Transverse colon (tissue), 4 donors: Measurements from ENCODE around the gene SPCS1. TPM values are rescaled to one million over a fixed set of nuclear protein-coding genes. Genes with fewer than 3 reads are reported as not detected.
A peak's percentile ranks its signal among the peaks of the same experiment; 100 is the strongest.

Source experiments
- DNase-seq: peaks from one replicate; pipeline ENCODE4 v3.0.0-alpha.2; 2019
- H3K27ac ChIP-seq, 4 donors: fragments of 200-600 bp; sonication (generic); 2 replicates each; pipeline ENCODE4 v1.5.1; 2016 to 2018; ENCODE audit warnings: inconsistent platforms in 4 of 4
- H3K27me3 ChIP-seq: fragments of 200-600 bp; sonication (generic); 2 replicates; pipeline ENCODE4 v1.5.1; 2017; ENCODE audit warnings: inconsistent platforms
- H3K36me3 ChIP-seq, 4 donors: fragments of 200-600 bp; sonication (generic); 2 replicates each; pipeline ENCODE4 v1.5.1; 2017 to 2019; ENCODE audit warnings: inconsistent platforms in 4 of 4
- H3K4me1 ChIP-seq, 4 donors: fragments of 200-600 bp; sonication (generic); 2 replicates each; pipeline ENCODE4 v1.5.1; 2017 to 2020; ENCODE audit warnings: inconsistent platforms in 4 of 4
- H3K4me3 ChIP-seq, 4 donors: fragments of 200-600 bp; sonication (generic); 1 replicate in 1 of 4; 2 replicates in 3 of 4; pipeline versions ENCODE4 v1.5.1 to v1.6.1; 2017 to 2019; ENCODE audit warnings: inconsistent platforms in 4 of 4
- H3K9me3 ChIP-seq, 2 donors: fragments of 200-600 bp; sonication (generic); 2 replicates each; pipeline ENCODE4 v1.5.1; 2017 to 2019; ENCODE audit warnings: inconsistent platforms in 2 of 2
- CTCF ChIP-seq, 5 experiments: fragments of 200-600 bp in 3 of 5; fragments of 450-650 bp in 2 of 5; sonication (generic) in 3 of 5; IDR thresholded peaks; 1 replicate in 2 of 5; 2 replicates in 3 of 5; pipeline ENCODE4 v1.5.1; 2016 to 2017; ENCODE audit warnings: antibody characterized with exemption in 5 of 5, inconsistent platforms in 3 of 5, mild to moderate bottlenecking in 2 of 5, moderate library complexity in 1 of 5
- EP300 ChIP-seq: sonication (generic); formaldehyde crosslinking; IDR thresholded peaks from one replicate; pipeline ENCODE4 v1.6.1; 2017; ENCODE audit warnings: antibody characterized with exemption, low read depth
- POLR2A ChIP-seq: fragments of 450-650 bp; IDR thresholded peaks from one replicate; pipeline ENCODE4 v1.6.1; 2016; ENCODE audit warnings: antibody characterized with exemption, mild to moderate bottlenecking, moderate library complexity
- POLR2AphosphoS5 ChIP-seq, 3 donors: sonication (generic); formaldehyde crosslinking; IDR thresholded peaks; one replicate each; pipeline ENCODE4 v1.6.1; 2016; ENCODE audit warnings: antibody characterized with exemption in 3 of 3
- WGBS, 2 donors: methylation state at CpG; one replicate each; pipeline ENCODE4 v1.1.5; 2018; ENCODE audit warnings: low coverage in 1 of 2; 5-methylcytosine and 5-hydroxymethylcytosine counted together
- in situ Hi-C, 4 donors: fragments of 200-750 bp; cut with MboI; loops; one replicate each; pipeline versions ENCODE4 v1.15.0 to v1.15.1; 2017; ENCODE audit warnings: low sequenced_read_pairs in 3 of 4, low pct_ligation_motif_present in 1 of 4, low pct_unique_long_range_greater_than_20kb in 1 of 4
- intact Hi-C: fragments of 100-400 bp; cut with DNase I; formaldehyde crosslinking; loops from one replicate; pipeline ENCODE4 v1.15.1; 2023; ENCODE audit warnings: low total_unique reads
- total RNA-seq, 4 donors: library from RNA; depleted of rRNA; stranded (reverse); fragments of >200 nt; gene quantifications; one replicate each; pipeline ENCODE4 v1.1.0, GENCODE V29; 2016

The SPCS1 gene
- total RNA-seq, 4 donors from 2014 or later = 24.3 to 120 (median 70.5) TPM

GRCh38 chr3:52715714-52716305, 9.9 kb downstream of the SPCS1 start:
- intact Hi-C loops (no loop called here), in situ Hi-C loops (no loop called here)
- H3K4me1 ChIP-seq = peaks cover 0 to 4% (median 2%) of the 10 kb centered on the region in 4 donors
- H3K27ac ChIP-seq = no peak overlapping the region
- H3K9me3 ChIP-seq = no peaks in the 10 kb centered on the region
- no peak for TF ChIP-seq POLR2A
- no peak for TF ChIP-seq POLR2AphosphoS5 (IDR thresholded peaks at IDR 0.05)
- no peak for TF ChIP-seq EP300
- TF ChIP-seq CTCF (IDR thresholded peaks at IDR 0.05) = no peak
- DNase-seq = no peak
- H3K4me3 ChIP-seq = no peak overlapping the region
- WGBS, 2 donors = 80 to 82% methylated on average over 1 to 11 of the region's 11 CpGs
- H3K36me3 ChIP-seq = peaks cover 0 to 5% (median 0%) of the 10 kb centered on the region in 4 donors
- no peaks in the 10 kb centered on the region for H3K27me3 ChIP-seq

GRCh38 chr3:52719618-52720017, 13.7 kb downstream of the SPCS1 start:
- Histone ChIP-seq H3K4me3 (no peak overlapping the region), H3K27ac (no peak overlapping the region), H3K9me3 (no peaks in the 10 kb centered on the region), H3K27me3 (no peaks in the 10 kb centered on the region), H3K4me1 (peaks cover 0 to 9% (median under 1%) of the 10 kb centered on the region in 4 donors), H3K36me3 (peaks cover 0 to 5% (median 0%) of the 10 kb centered on the region in 4 donors)
- intact Hi-C loops (no loop called here), in situ Hi-C loops (no loop called here)
- TF ChIP-seq CTCF (IDR thresholded peaks at IDR 0.05) (no peak), POLR2A (no peak), POLR2AphosphoS5 (IDR thresholded peaks at IDR 0.05) (no peak), EP300 (no peak)
- no peak for DNase-seq

GRCh38 chr3:52721002-52721729, 15.3 kb downstream of the SPCS1 start:
- Histone ChIP-seq H3K9me3 (no peaks in the 10 kb centered on the region), H3K27me3 (no peaks in the 10 kb centered on the region), H3K36me3 (peaks cover 0 to 5% (median 0%) of the 10 kb centered on the region in 4 donors), H3K27ac (peak overlapping the region in 2 of 4 donors; percentile 16 to 22), H3K4me1 (peaks cover 0 to 9% (median 0%) of the 10 kb centered on the region in 4 donors), H3K4me3 (no peak overlapping the region)
- TF ChIP-seq POLR2AphosphoS5 (IDR thresholded peaks at IDR 0.05) (no peak), POLR2A (no peak), CTCF (IDR thresholded peaks at IDR 0.05) (no peak), EP300 (no peak)
- WGBS, 2 donors = 63 to 76% methylated on average over 3 to 6 of the region's 6 CpGs
- in situ Hi-C loops = no loop called here
- no peak for DNase-seq
- intact Hi-C loops = no loop called here

GRCh38 chr3:52721730-52722008, 15.8 kb downstream of the SPCS1 start:
- Histone ChIP-seq H3K9me3 (no peaks in the 10 kb centered on the region), H3K36me3 (peaks cover 0 to 5% (median 0%) of the 10 kb centered on the region in 4 donors), H3K4me1 (peaks cover 0 to 9% (median 0%) of the 10 kb centered on the region in 4 donors), H3K27ac (no peak overlapping the region), H3K4me3 (no peak overlapping the region), H3K27me3 (no peaks in the 10 kb centered on the region)
- WGBS, 2 donors = 100% methylated on average over 1 of the region's 1 CpG; no CpG with 5 or more reads in 1 of the 2 donors
- intact Hi-C loops (no loop called here), in situ Hi-C loops (no loop called here)
- DNase-seq = no peak
- TF ChIP-seq EP300 (no peak), POLR2AphosphoS5 (IDR thresholded peaks at IDR 0.05) (no peak), CTCF (IDR thresholded peaks at IDR 0.05) (no peak), POLR2A (no peak)
